HG03095 (cell line): ENCODE data around the gene VPS54.
A peak's percentile ranks its signal among the peaks of the same experiment; 100 is the strongest.
"Not testable (repeated sequence)": the region's sequence is repeated elsewhere in the genome, so short reads cannot be mapped to it uniquely, and the experiment has no call there.

Experiments used
- ATAC-seq: cut with Tn5 transposase; IDR thresholded peaks from one replicate; pipeline ENCODE4 v1.9.1; 2021; ENCODE audit warnings: moderate library complexity; ENCODE audit not compliant: unreplicated experiment

The VPS54 gene

DNA sequence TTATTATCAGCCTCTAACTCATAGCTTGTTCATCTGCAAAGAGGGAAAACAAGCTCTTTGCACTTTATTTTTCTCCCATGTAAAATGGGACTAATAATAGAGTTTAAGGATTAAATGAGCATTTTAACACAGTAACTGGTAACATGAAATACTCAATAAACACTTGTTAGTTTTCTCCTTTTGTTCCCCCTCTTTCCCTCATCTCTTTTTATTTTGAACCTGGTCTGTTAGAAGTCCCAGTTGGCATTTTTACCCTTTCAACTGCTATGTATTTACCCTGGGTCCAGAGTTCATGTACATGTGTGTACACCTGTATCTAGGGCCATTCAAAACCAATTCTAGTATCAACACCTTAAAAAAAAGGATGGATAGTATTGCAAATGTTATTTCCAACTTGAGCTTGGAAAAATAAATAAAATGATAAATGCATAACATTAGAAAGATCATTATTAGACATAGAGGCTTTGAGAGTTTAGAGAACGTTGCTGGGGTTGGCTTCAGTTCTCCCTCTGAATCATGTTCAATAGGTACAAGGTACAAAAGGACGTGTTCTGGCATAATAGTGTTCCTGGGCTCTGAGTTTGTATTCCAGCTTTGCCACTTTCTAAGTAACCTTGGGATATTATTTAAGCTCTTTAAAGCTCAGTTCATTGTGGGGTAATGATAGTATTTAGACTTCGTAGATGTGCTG, 5.2 kb upstream of the VPS54 start:
- ATAC-seq: no peak

DNA sequence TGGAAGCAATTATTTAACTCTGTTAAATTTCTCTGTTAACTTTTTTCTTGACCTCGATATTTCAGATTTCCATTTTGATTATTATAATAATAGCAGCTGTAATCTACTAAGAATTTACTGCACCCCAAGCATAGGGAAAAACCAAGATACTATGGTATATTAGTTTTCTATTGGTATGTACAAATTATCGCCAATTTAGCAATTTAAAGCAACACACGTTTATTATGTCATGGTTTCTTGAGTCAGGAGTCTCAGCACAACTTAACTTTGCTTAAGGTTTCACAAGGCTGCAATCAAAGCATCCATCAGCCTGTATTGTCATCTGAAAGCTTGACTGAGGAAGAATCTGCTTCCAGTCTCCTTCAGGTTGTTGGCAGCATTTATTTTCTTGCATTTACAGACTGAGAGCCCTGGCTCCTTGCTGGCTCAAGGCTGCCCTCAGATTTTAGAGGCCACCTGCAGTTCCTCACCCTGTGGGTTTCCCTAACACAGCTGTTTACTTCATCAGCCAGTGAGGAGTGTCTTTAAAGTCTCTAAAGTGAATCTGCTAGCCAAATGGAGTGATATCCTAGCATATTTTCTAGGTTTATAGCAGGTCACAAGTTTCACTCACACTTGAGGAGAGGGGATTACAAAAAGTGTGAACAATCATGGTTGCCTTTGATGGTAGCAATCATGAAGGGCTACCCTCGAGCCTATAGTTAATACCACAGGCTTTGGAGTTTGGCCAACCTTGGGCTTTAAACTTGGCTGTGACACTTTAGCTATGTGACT, 4.4 kb upstream of the VPS54 start:
- ATAC-seq: no peak

DNA sequence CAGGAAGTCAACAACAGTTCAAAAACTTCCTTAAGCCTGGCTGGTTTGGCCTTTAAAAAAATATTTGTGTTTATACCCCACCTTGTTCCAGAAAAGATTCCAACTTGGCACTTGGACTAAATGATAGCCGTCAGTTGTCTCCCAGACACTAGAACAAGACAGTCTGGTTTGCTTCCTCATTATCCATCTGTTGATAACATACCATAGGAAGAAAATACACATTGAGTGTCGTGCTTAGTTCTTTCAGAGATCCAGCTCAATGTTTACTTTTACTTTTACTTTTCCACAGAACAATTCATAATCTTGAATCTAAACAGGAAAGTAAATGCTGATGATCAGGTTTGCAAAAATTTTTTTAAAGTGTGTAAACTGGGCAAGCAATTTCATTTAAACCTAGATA, 2.4 kb upstream of the VPS54 start:
- no peak for ATAC-seq

DNA sequence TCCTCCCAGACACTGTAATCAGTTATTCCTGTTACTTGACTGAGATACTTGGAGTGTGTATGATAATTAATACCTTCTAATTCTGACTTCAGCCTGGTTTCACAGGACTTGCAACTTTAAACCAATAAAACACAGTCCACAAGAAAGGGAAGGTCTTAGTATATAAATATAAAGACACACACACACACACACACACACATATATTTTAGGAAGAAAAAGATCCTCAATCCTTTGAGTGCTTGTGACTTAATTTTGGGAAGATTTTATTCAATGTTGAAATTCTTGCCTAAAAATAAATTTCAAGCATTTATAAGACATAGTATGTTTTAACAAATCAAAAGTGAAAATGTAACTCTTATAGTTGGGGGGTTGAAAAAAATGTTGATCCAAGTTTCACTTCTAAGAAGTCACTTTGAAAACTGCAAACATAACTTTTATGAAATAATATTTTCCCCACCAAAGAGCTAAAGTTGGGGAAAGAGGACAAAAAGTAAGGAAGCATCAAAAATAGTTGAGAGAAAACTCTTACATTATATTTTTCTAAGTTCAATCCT, 824 bp upstream of the VPS54 start:
- ATAC-seq: no peak

DNA sequence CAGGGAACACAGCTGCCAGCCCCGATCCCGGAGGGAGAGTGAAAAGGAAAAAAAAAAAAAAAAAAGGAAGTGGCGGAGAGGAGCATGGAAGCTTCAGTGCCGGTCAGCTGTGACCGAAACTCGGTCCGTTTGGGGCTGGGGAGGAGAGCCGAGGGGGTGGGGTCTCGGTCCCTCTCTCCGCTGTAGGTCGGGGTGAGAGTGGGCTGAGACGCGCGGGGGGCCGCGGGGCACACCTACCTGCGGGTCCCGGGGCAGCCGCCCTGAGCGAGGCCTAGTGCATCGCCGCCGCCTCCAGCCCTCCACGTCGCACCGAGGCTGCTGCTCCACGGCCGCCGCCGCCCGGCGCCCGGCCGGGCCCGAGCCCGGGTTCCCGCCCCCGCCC, 536 bp downstream of the VPS54 start:
- peak; percentile 58 for ATAC-seq

DNA sequence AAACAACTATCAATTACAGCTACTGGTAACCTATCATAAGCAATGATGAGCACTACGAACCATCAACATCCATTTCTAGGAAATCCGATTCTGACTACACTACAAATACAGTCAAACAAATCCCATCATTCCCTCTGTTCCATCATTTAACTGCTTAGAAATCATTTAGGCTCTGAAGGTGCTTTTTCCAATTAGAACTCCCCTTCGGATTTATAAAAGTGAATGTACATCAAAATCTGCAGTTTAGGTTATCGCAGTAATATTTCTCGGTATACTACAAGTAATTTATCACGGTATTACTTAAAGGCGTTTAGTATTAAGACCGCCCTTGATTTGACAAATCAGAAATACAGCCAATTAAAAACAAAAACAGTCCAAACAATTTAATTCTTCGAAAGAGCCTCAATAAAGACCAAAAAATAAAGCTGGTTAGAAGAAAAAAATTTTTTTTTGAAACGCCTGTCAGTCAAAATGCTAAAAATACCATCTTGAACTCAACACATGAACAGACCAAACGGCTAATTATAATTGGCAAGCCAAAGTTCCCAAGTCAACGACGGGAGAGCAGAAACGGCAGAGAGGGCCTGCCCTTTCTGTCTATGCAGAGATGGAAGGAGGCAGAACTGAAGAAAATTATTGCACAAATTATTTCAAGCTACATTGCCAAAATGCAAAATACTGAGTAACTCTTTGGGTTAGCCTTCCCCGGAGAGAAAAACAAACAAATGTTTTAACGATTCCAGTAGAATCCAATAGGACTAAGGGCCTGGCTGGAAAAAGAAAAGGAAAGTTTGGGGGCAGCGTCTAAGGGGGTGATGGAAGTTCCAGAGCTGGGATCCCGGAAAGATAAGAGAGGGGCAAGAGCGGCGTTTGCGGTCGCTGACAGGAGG, 1.2 kb downstream of the VPS54 start:
- no peak for ATAC-seq

DNA sequence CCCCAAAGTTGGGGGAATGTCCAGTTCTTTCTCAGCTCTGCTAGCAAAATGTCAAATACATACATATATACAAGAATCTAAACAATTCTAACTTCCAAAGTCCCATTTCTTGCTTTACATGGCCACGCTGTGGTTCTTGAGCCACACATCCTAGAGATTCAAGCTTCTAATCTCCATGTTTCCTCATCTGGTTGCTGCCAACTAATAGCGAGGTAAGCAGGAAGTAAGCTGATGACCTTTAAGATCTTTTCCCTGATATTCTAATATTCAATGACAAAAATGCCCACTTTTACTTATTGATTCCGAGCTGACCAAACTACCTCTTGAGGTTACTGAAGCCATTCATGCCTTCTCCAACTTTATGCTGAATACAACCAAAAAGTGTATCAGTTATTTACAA, 3.3 kb downstream of the VPS54 start:
- ATAC-seq: no peak

DNA sequence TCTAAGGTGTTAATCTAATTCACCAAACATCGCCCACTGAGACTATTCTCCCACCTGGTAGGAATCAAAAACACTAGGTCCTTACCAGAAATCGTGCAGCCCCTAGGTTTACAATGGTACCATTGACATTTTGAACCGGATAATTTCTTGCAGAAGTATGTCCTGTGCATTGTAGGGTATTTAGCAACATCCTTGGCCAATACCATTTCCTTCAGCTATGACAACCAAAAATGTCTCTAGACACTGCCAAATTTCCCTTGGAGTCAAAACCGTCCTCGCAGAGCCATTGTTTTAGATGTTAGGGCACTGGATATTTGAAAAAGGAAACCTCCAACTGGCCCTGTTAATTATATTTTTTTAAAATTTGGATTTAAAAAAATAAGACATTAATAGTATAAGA, 3.8 kb downstream of the VPS54 start:
- ATAC-seq: no peak

DNA sequence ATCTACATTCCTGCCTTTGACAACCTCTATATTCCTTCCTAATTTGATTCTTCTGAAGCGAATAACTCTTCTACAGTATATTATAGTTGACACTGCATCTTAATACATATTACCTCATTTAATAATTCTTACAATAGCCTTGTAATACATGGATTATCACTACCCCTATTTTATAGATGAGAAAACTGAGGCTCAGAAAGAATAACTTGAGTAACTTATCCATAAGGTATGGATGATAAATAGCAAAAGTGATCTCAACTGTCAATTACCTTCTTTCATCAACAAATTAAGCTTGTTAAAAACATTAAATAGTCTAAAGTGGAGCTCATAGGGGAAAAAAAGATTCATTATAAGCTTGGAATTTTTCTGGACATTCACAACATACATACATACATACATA, 4.6 kb downstream of the VPS54 start:
- no peak for ATAC-seq

DNA sequence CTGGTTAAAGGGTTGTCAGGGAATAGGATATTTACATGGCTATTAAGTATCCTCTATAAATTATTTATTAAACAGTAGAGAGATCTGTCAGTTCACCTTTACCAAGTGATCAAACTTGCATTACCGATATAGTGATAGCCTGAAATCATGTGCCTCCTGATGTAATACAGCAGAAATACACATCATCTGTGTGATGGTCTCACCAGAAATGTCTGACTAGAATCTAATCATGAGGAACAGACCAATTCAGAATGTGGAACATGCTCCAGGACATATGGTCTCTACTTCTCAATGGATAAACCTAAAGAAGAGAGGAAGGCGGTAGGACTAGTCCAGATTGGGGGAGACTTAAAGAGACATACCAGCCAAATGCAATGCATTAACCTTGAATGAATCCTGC, 6.2 kb downstream of the VPS54 start:
- no peak for ATAC-seq

DNA sequence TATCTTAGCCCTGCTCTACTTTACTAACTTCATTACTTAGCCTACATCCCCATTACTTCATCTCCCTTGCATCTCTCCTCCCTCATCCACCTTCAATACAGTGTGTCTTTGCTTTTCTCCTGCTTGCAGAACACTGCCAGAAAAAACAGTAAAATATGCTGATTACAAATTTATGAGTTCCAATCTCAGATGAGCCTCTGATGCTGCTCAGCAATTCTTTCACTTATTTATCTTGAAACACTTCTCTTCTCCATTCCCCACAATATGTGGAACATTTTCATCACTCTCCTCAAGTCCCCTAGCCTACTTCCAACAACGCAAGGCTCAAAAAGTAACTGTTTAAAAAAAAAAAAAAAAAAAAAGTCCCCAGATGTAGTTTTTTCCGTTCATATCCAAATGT, 7.1 kb downstream of the VPS54 start:
- ATAC-seq: no peak

DNA sequence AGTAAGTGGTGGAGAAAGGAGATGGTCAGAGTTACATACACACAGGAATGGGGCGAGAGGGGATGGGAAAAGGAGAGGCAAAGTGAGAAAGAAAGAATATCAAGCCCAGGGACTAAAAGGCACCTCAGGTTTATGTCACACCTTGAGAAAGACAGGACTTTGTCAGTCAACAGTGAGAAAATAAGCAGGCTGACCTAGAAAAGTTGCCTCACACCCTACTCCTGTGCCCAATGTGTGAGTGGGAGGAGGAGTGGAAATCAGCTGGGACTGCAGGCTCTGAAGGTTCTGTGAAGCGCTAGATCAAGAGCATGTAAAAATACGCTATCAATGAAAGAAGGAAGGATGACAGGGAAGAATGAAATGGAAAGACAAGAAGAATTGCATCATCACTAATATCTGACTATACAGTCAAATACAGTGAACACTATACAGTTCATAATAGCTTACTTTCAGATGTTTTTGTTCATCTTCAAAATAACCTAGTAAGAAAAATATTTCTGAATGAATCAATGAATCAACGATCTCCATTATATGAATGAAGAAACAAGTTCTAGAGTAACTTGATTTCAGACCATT, 10.7 kb downstream of the VPS54 start:
- no peak for ATAC-seq

DNA sequence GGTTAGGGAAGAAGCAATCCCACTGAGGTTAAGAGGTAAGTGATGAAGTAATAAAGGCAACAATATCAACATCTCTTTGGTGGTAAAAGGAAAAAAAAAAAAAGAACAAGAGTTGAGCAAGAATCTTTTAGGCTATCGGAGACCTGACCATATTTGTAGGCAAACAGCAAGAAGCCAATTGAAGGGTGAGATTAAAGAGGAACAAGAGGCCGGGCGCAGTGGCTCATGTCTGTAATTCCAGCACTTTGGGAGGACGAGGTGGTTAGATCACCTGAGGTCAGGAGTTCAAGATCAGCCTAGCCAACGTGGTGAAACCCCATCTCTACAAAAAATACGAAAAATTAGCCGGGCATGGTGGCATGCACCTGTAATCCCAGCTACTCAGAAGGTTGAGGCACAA, 11.3 kb downstream of the VPS54 start:
- no peak for ATAC-seq

DNA sequence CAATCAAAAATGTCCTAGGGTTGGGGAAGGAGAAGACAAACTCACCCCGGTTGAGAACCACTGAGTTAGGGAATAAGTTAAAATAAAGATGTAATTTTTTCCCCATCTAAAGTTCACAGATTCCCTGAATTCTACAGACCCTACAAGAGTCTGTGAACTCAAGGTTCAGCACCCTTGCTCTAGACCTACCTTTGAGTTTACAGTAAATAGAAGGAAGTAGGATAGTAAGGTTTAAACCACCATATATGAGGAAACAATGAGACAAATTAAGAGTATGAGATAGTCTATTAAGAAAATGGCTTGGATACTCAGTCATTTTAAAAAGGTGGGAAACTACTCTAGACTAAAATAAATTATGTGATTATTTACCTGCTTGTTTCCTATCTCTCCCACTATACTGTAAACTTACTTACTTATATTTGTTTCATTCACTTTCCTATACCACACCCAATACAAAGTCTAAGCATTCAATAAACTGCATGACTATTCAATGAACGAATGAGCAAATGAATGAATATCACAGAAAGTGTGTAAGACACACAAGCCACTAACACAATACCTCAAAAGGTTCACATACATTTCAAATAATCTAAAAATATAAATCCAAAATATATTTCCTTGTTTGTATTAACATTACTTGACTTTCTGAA, 13.4 kb downstream of the VPS54 start:
- ATAC-seq: no peak

DNA sequence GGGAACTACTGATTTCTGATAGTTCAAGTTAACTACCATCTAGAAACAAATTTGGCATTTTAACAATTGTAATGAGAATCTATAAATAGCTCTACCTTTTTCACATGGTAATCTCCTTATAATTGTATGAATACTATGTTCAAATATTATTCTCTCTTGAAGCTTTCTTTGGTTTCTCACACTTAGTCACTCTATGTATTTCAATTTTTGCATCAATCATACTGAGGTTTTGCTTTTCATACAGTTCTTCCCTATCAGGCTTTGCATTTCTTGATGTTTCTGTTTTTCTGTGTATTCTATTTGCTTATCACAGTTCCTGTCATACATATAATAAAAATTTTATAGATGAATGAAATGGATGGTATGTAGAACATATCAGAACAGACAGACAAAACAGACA, 16.0 kb downstream of the VPS54 start:
- ATAC-seq: no peak

DNA sequence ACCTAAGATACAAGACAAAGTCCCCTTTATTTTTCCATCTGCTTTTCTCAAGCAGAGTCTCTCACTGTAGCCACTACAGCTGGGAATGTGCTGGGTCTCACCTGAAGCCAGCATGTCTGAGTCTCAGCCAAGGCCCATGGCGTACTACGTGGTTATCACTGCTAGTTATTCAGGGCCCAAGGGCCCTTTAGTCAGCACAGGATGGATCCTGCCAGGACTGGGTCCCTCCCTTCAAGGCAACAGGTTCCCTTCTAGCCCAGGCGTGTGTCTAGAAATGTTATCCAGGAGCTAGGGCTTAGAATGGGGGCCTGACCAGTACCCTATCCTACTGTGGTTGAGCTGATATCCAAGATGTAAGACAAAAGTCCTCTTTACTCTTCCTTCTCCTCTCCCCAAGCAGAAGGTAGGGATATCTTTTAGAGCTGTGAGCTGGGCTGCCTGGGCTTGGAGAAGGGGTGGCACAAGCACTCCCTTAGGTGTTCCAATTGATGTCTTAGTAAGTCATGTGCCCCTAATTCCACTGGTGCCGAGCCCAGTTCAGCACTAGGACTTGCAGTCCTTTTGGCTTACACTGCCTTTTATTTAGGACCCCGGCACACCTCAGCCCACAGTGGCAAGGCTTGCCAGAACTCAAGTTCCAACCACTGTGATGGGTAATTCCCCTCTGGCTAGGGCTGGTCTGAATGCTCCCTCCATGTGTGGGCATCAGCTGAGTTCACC, 17.7 kb downstream of the VPS54 start:
- no peak for ATAC-seq

DNA sequence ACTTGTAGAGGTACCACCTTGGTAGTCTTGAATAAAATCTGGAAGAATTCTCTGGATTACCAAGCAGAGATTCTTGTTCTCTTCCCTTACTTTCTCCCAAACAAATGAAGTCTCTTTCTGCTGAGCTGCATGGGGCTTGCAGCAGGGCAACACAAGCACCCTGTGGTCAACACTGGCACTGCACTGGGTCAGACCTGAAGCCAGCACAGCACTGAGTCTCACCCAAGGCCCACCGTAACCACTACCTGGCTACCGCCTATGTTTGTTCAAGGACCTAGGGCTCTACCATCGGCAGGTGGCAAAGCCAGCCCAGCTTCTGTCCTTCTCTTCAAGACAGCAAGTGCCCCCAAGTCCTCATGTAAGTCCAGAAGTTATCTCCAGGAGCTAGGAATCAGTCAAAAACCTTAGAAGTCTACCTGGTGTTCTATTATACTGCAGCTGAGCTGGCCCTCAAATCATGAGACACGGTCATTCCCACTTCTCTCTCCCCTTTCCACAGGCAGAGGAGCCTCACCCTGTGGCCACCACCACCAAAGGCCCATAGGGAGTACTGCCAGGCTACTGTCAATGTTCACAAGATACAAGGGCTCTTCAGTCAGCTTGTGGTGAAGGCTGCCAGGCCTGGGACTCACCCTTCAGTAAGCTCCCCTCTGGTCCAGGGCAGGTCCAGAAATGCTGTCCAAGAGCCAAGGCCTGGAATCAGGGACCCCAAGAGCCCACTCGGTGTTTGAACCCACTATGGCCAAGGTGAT, 18.4 kb downstream of the VPS54 start:
- ATAC-seq: no peak

DNA sequence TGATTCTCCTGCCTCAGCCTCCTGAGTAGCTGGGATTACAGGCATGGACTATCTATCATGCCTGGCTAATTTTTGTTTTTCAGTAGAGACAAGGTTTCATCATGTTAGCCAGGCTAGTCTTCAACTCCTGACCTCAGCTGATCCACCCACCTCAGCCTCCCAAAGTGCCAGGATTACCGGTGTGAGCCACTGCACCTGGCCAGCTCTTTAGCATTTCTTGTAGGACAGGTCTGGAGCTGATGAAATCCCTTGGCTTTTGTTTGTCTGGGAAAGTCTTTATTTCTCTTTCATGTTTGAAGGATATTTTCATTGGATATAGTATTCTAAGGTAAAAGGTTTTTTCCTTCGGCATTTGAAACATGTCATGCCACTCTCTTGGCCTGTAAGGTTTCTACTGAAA, 20.2 kb downstream of the VPS54 start:
- no peak for ATAC-seq

DNA sequence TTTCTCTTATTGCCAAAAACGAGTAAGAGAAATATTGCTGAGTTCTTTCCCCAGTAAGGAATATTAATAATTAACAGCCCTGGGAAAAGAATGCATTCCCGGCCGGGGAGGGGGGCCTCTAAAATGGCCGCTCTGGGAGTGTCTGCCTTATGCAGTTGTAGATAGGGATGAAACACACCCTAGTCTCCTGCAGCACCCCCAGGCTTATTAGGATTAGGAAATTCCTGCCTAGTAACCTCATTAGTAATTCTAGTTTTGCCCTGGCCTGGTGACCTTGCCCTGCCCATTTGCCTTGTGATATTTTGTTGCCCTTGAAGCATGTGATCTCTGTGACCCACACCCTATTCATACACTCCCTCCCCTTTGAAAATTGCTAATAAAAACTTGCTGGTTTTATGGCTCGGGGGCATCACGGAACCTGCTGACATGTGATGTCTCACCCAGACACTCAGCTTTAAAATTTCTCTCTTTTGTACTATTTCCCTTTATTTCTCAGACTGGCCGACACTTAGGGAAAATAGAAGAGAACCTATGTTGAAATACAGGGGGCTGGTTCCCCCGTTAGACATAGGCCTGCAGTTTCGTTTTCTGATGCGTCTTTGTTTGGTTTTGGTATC, 22.5 kb downstream of the VPS54 start:
- ATAC-seq: not testable (repeated sequence)
